GM06990 (cell line): ENCODE results near the gene NCS1.

ENCODE experiments used
- DNase-seq: peaks from one replicate; pipeline ENCODE4 v3.0.0-alpha.2; 2011; ENCODE audit not compliant: insufficient read length; ENCODE audit errors: extremely low read depth
- H3K27me3 ChIP-seq: replicated peaks from 2 replicates; pipeline ENCODE4 v1.6.0; 2011; ENCODE audit warnings: low read length; ENCODE audit not compliant: control insufficient read depth, insufficient read depth
- H3K36me3 ChIP-seq: 2 replicates; pipeline ENCODE4 v1.5.1; 2011; ENCODE audit warnings: low read length; ENCODE audit not compliant: control insufficient read depth, insufficient read depth
- H3K4me3 ChIP-seq: replicated peaks from 2 replicates; pipeline ENCODE4 v1.5.1; 2011; ENCODE audit warnings: low read depth, mild to moderate bottlenecking, control low read depth, low read length
- TF ChIP-seq, protein P1 (sequence below): IDR thresholded peaks from 2 replicates; pipeline ENCODE4 v1.5.1; 2011; ENCODE audit warnings: low read length, control low read depth, mild to moderate bottlenecking, inconsistent platforms; ENCODE audit not compliant: insufficient read depth, poor library complexity, severe bottlenecking

The NCS1 gene

GRCh38 chr9:130284690-130285089 lies 112.5 kb downstream of the NCS1 start:
- no peak for DNase-seq
- H3K4me3 ChIP-seq = no peak overlapping the region
- H3K27me3 ChIP-seq = no peaks in the 10 kb centered on the region; the same call in none of the 2 replicates
- H3K36me3 ChIP-seq = no peaks in the 10 kb centered on the region
- TF ChIP-seq, protein P1, sequence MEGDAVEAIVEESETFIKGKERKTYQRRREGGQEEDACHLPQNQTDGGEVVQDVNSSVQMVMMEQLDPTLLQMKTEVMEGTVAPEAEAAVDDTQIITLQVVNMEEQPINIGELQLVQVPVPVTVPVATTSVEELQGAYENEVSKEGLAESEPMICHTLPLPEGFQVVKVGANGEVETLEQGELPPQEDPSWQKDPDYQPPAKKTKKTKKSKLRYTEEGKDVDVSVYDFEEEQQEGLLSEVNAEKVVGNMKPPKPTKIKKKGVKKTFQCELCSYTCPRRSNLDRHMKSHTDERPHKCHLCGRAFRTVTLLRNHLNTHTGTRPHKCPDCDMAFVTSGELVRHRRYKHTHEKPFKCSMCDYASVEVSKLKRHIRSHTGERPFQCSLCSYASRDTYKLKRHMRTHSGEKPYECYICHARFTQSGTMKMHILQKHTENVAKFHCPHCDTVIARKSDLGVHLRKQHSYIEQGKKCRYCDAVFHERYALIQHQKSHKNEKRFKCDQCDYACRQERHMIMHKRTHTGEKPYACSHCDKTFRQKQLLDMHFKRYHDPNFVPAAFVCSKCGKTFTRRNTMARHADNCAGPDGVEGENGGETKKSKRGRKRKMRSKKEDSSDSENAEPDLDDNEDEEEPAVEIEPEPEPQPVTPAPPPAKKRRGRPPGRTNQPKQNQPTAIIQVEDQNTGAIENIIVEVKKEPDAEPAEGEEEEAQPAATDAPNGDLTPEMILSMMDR = no peak

GRCh38 chr9:130285271-130285670 lies 113.1 kb downstream of the NCS1 start:
- H3K27me3 ChIP-seq = no peaks in the 10 kb centered on the region; the same call in none of the 2 replicates
- TF ChIP-seq, protein P1 = no peak

DNA sequence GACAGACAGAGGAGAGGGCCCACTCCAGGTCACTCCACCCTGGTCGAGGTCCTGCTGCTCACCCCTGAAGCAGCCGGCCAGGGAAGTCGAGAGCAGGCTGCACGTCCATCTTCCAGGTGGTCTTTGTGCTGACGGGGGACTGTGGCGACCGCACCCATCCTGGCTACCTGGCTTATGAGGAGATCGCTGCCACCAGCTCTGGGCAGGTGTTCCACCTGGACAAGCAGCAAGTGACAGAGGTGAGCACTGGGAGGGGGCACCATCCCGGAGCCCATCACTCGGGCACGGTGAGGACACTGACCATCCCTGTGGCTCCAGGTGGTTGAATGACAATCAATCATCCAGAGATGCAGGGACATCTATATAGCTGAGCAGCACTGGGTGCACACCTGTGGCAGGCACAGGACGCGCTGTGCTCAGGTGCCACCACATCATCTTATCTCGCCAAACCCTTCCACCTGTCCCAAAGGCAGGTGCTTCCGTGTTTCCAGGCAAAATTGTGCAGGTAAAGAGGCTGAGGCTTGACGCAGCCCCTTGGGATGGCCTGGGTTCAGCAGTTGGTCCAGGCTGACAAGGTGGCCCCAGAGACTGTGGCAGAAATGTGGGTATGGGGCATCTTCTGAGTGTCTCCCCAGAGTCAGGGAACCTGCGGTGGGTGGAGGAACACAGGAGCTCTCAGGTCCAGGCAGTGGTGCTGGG lies 114.0 kb downstream of the NCS1 start:
- TF ChIP-seq, protein P1 = no peak
- no peaks in the 10 kb centered on the region for H3K36me3 ChIP-seq
- no peak overlapping the region for H3K4me3 ChIP-seq
- no peak for DNase-seq
- no peaks in the 10 kb centered on the region; the same call in none of the 2 replicates for H3K27me3 ChIP-seq

More at GRCh38 chr9:130285271-130285670, 113.1 kb downstream of the NCS1 start:
- DNase-seq = no peak
- no peak overlapping the region for H3K4me3 ChIP-seq
- no peaks in the 10 kb centered on the region for H3K36me3 ChIP-seq
